Erythroblast (primary cell): Measurements from ENCODE around the gene DPP8.
"Not testable (repeated sequence)": the region's sequence is repeated elsewhere in the genome, so short reads cannot be mapped to it uniquely, and the experiment has no call there.

Experiments
- DNase-seq, 2 experiments: peaks; one replicate each; lab custom pipeline; 2025; lab: John Stamatoyannopoulos, UW
- GATA1 ChIP-seq: IDR thresholded peaks from 2 replicates; pipeline ENCODE4 v1.6.1; 2011; ENCODE audit warnings: low read depth, mild to moderate bottlenecking, control low read depth, low read length, moderate library complexity
- POLR2A ChIP-seq: IDR thresholded peaks from 2 replicates; pipeline ENCODE4 v1.6.1; 2011; ENCODE audit warnings: mild to moderate bottlenecking, low read length

The DPP8 gene

DNA sequence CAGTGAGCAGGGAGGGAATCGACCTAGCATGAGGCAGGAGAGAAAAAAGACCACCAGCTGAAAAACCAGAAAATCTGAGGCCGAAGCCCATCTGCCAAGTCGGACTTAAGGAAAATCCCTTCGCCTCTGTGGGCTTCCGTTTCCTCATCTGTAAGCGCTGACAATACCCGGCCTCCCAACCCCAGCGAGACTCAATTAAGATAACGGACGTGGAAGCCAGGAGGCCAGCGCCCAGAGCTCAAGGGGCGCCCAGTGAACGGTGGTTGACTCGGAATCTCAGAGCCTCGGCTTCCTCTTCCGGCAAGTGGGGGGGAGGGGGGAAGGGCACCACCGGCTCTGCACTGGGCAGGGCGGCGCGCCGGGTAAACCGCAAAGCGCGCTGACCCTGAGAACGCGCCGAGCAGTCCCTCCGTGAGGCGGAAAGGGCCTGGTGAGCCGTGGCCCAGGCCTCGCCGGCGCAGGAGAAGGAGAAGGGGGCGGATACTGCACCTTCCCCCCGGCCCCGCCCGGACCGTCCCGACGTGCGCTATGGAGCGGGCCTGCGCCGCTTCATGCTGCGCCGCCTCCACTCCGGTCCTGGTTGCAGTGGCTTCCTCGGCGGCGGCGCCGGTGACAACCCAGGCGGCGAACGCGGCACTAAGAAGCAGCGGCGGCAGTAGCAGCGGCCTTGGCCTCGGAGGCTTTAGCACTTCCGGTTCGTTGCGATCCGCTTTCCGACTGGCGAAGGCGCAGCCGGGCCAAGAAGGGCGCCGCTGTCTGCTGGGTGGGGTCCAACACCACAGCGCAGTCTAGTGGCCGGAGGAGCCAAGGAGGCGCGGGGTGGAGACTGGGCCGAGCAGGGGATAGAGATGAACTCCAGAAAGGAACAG lies at the start of gene DPP8:
DPP8 (minus strand) TSS at position 693 of the 869 bp plus-strand sequence. CDS start 5,136 bp downstream, outside the sequence.
- TF ChIP-seq POLR2A (peak; percentile 93), GATA1 (no peak)
- peak; percentile 96 to 97 for DNase-seq

DNA sequence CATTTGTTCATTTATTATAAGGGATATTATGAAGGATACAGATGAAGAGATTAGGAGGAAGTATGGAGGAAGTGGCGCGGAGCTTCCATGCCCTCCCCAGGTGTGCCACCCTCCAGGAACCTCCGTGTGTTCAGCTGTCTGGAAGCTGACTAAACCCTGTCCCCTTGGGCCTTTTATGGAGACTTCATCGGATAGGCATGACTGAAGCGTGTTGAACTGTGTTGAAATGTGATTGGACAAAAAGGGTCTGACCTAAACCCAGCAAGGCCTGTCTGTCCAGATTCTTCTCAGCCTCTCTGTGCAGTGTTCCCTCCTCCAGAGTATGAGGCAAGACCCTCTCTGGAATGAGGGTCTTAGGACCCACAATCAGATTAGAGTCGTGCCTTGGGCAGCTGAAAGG lies 44.4 kb upstream of the DPP8 start:
- no peak for DNase-seq
- no peak for TF ChIP-seq GATA1
- TF ChIP-seq POLR2A, result no peak

DNA sequence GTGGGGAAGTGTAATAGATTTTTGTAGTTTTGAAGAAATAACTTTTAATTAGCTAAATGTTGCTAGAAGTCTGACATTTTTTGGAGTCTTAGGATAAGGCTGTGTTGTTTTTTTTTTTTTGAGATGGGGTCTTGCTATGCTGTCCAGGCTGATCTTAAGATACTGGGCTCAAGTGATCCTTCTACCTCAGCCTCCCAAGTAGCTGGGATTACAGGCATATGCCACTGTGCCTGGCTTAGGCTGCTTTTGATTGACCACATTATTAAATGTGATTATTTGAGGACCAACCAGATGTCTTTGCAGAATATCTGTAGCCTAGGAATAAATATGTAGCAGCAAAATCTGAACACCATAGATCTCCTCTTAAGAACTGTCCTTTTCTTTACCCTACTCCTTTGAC lies 42.5 kb upstream of the DPP8 start:
- DNase-seq, result no peak
- TF ChIP-seq POLR2A (no peak), GATA1 (no peak)

DNA sequence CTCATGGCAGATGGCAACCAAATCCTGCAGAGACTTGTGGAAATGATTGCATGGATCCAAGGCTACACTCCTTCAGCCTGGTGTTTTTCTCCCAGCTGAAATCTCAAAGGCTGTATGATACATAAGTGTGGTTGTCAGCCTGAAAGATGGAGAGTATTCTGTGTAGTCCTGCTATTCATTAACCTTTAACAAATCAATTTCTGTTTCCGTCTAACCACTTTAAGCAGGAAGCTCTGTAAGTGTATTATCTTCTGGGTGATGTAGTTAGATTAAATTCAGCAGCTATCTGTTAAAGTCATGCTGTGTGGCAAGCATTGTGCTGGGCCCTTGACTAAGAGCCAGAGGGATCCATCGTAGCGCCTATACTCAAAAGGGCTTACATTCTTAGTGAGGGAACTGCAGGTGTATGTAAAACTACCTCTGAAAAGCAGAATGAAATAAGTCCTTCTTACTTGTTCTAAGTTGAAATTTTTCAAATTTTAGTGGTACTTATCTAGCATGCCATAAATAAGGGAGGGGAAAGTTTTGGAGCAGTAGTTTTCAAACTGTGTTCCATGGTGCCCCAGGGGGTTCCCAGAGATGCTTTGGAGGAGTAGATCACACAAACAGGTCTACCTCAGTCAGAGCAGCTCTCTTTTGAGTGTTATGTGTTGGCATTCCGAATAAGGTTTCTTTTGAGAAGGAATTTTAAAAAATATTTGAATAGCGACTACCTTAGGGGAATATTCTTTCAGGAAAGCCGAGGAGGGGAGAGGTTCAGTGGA lies 41.7 kb upstream of the DPP8 start:
- DNase-seq, result no peak
- TF ChIP-seq GATA1 (no peak), POLR2A (no peak)

DNA sequence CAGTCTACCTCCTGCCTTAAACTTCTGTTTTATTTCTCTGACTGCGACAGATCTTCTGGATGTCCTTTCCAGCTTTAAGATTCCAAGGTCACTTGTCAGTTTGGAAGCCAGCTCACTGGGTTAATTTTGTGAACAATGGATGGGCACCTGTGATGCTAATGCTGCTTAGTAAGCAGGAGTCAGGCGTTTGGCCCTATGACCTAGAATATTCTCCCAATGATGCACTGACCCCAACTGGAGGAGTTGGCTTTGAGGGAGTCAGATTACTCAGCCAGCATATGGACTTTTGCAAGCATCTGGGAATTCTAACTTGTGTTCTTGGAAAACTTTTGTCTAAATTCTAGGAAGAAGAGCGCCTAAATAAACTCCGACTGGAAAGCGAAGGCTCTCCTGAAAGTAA lies 40.8 kb upstream of the DPP8 start:
- DNase-seq, result no peak
- no peak for TF ChIP-seq POLR2A
- TF ChIP-seq GATA1, result no peak

DNA sequence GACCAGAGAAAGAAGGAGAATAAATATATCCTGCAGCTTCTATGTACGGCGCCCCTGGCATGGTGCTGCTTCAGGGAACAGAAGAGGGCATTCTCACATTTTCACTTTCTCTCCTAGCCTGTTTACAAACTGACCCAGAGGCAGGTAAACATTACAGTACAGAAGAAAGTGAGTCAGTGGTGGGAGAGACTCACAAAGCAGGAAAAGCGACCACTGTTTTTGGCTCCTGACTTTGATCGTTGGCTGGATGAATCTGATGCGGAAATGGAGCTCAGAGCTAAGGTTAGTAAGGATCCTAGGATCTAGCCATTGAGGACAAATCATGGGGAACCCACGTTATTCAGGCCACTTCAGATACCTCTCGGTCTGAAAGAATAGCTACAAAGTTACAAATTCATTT lies 39.1 kb upstream of the DPP8 start:
- DNase-seq, result no peak
- TF ChIP-seq GATA1 (no peak), POLR2A (no peak)

DNA sequence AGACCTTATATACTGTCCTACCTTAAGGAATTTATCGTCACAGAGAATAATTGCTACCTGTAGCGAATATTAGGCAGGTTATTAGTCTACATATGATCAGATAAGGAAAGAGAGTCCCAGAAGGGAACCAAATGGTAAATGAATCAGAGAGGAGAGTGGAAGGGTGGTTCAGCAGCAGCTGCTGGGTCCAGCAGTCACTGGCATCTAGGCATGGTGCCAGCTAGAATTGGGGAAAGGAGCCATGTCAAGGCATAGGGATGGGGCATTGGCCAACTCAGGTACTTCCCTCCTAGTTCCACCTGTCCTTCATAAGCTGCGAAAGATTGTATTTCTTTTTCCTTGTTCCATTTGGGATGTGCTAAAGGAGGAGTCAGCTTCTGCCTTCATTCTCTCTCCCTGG lies 36.2 kb upstream of the DPP8 start:
- TF ChIP-seq GATA1 (no peak), POLR2A (no peak)

DNA sequence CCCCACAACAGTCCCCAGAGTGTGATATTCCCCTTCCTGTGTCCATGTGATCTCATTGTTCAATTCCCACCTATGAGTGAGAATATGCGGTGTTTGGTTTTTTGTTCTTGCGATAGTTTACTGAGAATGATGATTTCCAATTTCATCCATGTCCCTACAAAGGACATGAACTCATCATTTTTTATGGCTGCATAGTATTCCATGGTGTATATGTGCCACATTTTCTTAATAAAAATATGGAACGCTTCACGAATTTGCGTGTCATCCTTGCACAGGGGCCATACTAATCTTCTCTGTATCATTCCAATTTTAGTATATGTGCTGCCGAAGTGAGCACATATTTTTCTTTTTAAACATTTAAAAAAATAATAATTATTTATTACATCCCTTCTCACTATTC lies 35.4 kb upstream of the DPP8 start:
- DNase-seq, result not testable (repeated sequence)

More for the DNA sequence above, 36.2 kb upstream of the DPP8 start:
- DNase-seq, result no peak

DNA sequence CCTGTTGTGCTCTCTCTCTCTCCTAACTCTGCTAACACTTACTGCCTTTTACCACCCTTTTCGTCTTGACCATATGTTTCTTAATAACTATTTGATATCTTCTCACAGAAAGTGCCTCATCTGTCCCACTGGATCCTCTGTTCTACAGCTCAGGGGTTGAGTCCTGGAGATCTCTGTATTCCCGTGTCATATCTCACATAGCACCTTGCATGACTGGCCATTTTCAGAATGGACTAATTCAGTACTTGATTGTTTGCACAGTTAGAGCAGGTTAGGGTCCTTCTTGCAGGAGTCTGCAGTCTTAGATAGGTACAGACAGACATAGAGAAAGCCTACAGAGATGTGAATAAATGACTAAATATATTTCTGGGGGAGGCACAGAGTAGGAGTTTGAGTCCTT lies 33.7 kb upstream of the DPP8 start:
- peak; percentile 80 to 92 for DNase-seq
- no peak for TF ChIP-seq POLR2A
- no peak for TF ChIP-seq GATA1

DNA sequence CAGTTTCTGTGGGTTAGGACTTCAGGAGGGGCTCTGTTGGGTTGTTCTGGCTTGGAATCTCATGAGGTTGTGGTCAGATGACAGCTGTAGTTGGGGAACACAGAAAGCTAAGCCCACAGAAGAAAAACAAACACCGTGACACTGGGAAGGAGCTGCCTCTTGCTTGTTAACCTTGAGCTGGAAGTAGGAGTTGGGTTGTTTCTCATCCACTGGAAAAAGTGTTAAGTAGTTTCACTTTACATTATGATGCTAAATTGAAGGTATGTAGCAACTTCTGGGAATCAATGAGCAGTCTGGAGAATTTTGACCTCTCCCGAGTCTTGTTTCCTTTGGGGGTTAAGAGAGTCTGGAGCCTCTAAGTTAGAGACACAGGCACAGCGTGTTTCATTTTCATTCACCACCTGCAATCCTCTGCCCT lies 33.2 kb upstream of the DPP8 start:
- TF ChIP-seq GATA1, result no peak
- peak; percentile 39 to 55 for DNase-seq

DNA sequence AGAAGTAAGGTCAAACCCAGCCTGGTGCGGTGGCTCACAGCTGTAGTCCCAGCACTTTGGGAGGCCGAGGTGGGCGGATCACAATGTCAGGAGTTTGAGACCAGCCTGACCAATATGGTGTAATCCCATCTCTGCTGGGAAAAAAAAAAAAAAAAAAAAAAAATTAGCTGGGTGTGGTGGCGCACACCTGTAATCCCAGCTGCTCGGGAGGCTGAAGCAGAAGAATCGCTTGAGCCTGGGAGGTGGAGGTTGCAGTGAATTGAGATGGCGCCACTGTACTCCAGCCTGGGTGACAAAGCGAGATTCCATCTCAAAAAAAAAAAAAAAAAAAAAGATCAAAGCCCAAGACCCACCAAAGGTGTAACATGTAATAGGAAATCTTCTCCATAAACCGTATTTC lies 31.8 kb upstream of the DPP8 start:
- peak in 1 of 2 experiments; percentile 37 for DNase-seq

DNA sequence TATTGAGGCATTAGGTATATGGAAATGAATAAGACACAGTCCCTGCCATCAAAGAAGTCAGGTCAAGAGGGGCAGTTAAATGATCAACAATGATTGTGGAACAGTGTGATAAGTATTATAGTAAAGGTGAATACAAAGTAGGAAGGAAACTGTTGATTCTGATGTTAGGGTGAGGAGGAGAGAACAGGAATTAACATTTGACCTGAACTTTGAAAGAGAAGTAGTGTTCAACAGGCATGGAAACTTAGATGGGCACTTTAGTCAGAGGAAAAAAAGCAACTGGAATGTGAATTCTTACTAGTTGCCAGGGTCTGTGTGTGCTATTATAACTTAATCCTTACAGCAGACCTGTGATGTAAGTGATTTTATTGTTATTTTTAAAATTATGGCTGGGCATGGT lies 30.4 kb upstream of the DPP8 start:
- TF ChIP-seq POLR2A (no peak), GATA1 (no peak)
- no peak for DNase-seq

DNA sequence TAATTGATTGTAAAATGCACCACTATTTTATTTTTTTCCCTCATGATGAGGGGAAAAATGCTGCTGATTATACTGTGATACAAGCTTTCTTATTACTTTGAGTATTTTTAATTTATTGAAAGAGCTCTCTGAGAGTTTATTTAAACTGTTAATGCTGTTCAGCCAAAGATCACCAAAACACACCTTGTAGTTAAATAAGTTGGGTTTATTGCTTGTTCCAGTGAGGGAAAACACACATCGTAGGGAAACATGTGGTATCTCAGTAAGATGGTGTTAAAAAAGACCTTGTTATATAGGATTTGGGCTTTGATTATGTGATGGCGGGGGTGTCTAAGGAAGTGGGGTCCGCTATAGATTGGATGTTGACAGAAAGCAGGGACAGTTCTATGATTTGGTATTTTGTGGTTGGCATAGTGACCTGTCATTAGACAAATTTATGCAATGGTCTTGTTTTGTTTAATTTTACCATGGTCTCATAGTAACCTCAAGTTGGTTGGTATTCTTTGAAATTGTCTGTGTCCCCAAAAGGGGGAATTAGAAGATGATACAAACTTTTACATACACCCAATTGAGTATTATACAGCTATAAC lies 23.8 kb upstream of the DPP8 start:
- DNase-seq, result no peak
- TF ChIP-seq GATA1, result no peak
- no peak for TF ChIP-seq POLR2A

DNA sequence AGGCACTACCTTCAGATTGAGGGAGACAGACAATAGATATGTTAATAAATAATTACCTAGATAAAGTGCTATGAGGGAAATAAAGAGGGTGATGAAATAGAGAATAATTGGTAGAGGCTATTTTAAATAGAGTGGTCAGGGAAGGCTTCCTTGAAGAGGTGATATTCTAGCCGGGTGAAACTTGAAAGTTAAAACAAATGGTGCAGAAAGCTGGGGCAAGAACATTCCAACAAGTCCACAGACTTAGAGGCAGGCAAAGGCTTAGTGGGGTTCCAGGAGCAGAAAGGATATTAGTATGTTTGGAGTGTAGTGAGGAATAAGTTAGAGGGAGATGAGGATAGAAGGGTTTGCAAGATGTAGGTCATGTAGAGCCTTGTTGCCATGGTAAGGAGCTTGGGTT lies 22.8 kb upstream of the DPP8 start:
- DNase-seq, result no peak
- TF ChIP-seq GATA1, result no peak
- no peak for TF ChIP-seq POLR2A
